ENCODE measurements around the gene BABAM1.
A peak's percentile ranks its signal among the peaks of the same experiment; 100 is the strongest.

BABAM1 gene

GRCh38 chr19:17266975-17267788, at the start of gene BABAM1:
Gene BABAM1, plus strand, starts transcription at chr19:17267443. Its CDS starts 1,364 bp downstream, at chr19:17268807.
- peak; percentile 98 for DNase-seq

DNA sequence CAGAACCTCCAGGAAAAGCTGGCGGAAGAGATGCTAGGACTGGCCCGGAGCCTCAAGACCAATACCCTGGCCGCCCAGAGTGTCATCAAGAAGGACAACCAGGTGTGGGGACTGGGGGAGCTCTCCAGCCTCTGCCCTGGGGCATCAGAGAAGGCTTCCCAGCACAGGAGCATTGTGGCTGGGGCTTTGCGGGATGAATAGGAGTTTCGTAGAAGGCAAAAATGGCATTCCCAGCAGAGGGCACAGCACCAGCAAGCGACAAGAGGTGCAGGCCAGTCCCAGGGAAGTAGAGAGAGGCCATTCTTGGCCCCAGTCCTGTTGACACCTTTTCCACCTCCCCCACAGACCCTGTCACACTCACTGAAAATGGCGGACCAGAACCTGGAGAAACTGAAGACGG, 48.0 kb upstream of the BABAM1 start:
- no peak for DNase-seq

DNA sequence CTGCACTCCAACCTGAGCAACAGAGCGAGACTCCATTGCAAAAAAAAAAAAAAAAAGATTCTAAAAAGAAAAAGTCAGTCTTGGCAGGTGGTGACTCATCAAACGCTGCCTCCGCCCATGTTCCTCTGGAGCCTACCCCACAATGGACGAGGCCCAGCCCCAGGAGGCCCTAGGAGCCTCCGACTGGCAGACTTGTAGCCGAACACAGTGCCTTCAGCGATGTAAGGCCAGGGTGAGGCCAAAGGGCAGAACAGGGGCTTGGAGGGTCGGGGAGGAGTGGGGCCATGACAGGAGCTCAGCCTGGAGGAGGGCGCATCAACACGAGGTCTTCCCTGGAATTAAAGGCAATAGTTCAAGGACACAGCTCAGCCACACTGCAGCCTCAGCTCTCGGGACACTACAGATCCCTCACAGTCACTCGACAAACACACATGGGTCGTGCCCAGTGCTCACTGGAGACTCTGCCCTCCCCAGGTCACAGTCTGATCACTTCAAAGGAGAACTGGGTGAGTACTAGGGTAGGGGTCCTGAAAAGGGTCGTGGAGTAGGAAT, 47.0 kb upstream of the BABAM1 start:
- DNase-seq: no peak

DNA sequence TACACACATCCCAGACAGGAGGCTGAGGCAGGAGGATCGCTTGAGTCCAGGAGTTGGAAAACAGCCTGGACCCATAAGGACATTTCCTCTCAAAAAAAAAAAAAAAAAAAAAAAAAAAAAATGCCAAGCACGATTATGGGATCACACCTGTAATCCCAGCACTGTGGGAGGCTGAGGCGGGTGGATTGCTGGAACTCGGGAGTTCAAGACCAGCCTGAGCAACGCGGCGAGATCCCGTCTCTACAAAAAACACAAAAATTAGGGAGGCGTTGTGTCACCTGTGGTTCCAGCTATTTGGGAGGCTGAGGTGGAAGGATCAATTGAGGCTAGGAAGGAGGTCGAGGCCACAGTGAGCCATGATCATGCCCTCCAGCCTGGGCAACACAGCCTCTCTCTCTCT, 42.2 kb upstream of the BABAM1 start:
- DNase-seq: no peak

DNA sequence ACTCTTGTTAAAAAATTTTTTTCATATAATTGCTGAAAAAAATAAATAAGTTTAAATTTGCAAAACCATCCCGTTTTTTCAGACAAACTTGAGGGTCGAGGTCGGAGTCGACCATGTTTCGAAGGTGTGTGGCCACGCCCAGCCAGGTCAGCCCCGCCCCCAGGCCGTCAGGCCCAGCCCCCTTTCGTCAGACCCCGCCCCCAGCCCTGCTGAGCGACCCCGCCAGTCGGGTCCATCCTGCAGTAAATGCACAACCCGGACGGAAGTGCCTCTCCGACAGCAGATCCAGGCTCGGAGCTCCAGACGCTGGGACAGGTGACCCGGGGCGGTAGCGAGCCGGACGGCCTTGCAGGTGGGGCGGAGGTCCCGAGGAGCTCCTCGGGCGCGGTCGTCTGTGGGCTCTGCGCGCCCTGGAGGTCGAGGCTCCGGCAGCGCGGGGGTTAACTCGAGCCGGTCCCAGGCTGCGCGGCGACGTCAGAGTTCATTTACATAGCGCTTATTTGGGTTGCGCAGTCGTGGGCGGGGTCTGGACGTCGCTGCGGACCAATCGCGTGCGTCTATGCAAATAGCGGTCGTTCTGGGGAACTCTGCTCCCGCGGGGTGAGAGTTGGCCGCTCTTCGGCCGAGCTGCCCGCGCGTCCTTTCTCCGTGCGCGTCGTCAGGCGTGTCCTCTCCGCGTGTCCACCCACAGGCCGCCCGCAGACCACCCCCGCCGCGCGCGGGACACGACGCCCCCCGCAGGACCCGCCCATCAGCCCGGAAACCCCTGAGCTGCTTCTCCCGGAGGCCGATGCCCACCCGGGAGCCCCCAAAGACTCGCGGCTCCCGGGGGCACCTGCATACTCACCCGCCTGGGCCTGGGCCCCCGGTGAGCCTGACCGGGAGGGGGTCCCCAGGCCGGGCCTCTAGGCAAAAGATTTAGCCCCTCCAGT, 41.0 kb upstream of the BABAM1 start, which contains the start of gene OCEL1:
OCEL1 (plus strand) TSS at position 225 of the 932 bp plus-strand sequence; CDS start at position 247, 22 bp downstream.
- peak; percentile 89 for DNase-seq

DNA sequence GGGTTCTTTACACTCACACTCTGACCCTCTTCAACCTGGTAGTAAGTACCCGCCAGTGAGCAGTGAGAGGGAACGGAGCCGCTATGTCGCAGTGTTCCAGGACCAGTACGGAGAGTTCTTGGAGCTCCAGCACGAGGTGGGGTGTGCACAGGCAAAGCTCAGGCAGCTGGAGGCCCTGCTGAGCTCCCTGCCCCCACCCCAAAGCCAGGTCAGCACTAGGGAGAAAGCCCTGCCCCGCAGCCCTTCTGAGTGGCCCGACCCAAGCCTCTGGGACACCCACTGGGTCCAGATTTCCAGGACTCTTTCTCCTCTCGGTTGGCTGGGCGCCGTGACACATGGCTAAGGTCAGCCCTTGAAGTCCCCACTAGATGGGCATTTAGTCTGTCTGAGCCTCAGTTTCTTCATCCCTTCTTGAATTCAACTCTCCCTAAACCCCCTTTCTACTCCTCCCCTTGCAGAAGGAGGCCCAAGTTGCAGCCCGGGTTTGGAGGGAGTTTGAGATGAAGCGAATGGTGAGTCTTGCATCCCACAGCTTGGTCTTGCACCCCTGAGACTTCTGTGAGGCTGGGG, 39.4 kb upstream of the BABAM1 start:
- DNase-seq: no peak

DNA sequence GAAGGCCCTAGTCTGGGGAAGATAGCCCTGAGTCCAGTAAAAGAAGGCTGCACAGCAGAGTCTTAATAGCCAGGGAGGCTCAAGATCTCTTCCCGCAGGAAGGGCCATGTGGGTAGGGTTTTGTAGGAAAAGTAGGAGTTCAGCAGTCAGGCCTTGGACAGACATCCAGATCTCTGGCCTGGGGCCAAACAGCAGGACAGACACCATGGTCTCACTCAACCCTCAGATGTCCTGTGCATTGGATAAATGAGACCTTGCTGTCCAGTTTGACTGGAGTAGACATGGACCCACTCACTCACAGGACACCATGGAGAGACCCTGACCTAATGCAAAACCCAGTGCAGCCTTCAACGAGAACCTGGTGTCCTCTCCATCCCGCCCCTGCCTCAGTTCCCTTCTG, 37.4 kb upstream of the BABAM1 start:
- DNase-seq: no peak

GRCh38 chr19:17232258-17232657, 35.0 kb upstream of the BABAM1 start:
- no peak for DNase-seq

DNA sequence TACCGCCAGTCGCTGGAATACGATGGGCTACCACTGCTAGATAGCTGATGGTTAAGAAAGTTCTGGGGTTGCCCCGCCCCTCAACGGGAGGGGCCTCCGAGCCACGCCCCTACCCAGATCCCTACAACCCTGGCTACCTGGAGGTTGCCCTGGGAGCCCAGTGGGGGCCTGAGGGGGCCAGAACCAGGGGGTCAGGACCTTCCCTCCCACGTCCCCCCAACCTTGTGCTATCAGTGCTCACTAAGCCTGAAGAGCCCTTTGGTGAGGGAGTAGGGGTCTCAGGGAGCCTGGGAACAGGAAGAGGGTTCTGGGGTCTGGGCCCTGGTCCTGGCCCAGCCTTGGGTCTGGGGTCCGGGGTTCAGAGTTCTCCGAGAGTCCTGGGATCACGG, 32.3 kb upstream of the BABAM1 start:
- no peak for DNase-seq

- peak; percentile 4 for DNase-seq
Observed at GRCh38 chr19:17235300-17235970, 31.8 kb upstream of the BABAM1 start.

GRCh38 chr19:17235971-17236777, 31.1 kb upstream of the BABAM1 start:
- DNase-seq: peak; percentile 6

DNA sequence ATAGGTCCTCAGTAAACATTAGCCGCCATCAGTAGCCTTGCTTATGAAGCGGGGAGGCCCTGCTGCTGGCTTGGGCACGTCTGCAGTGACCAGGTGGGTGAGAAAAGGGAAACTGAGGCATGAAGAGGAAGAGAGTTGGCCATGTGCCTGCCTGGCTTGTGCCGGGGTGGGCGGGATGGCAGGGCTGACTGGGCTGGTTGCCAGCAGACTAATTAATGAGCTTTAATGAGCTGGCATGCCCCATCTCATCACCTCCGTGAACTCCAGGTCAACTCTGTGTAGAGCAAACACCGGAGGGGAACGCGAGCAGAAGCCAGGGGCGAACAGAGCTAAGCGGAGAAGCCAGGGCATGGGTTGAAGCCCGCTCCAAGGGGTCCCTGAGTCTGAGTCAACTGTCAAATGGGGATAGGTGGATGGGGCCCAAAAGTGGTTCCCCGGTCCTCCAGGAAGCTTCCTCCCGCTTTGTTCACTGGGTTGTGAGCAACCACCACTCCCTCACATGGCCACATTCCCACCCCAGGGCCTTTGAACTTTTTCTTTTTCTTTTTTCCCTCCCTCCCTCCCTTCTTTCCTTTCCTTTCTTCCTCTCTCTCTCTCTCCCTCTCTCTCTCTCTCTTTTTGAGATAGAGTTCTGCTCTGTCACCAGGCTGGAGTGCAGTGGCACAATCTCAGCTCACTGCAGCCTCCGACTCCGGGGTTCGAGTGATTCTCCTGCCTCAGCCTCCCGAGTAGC, 30.3 kb upstream of the BABAM1 start:
- DNase-seq: no peak

DNA sequence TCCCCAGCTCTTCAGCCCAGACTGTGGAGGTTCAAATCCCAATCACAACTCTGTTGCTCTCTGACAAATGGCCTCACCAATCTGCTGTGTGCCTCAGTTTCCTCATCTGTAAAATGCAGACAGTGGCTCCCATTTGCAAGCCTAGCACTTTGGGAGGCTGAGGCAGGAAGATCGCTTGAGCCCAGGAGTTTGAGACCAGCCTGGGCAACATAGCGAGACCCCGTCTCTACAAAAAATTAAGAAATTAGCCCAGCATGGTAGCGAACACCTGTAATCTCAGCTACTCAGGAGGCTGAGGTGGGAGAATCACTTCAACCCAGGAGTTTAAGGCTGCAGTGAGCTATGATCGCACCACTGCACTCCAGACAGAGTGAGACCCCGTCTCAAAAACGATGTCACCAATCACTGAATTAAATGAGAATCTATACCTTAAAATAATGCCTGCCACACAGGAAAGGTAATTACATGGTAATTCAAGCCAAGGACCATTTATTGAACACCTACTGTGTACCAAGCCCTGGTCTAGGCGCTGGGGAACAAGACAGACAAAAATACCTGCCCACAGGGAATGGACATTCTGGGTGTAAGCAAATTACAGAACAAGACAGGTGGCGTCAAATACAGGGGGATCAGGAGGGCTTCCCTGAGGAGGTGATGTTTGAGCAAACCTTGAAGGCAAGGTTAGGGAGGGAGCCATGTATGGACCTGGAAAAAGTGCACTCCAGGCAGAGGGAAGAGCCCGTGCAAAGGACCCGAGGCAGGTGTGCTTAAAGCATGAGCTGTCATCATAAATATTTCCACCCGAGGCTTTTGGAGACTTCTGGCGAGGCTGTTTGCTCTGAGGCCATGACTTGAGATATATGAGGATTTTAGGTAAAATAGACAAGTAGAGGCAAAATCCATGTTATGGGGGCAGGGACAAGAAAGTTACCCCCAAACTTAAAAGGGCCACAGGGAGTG, 29.2 kb upstream of the BABAM1 start:
- DNase-seq: no peak

- no peak for DNase-seq
Observed at GRCh38 chr19:17240062-17240752, 27.0 kb upstream of the BABAM1 start.

GRCh38 chr19:17240826-17241399, 26.3 kb upstream of the BABAM1 start:
- no peak for DNase-seq

DNA sequence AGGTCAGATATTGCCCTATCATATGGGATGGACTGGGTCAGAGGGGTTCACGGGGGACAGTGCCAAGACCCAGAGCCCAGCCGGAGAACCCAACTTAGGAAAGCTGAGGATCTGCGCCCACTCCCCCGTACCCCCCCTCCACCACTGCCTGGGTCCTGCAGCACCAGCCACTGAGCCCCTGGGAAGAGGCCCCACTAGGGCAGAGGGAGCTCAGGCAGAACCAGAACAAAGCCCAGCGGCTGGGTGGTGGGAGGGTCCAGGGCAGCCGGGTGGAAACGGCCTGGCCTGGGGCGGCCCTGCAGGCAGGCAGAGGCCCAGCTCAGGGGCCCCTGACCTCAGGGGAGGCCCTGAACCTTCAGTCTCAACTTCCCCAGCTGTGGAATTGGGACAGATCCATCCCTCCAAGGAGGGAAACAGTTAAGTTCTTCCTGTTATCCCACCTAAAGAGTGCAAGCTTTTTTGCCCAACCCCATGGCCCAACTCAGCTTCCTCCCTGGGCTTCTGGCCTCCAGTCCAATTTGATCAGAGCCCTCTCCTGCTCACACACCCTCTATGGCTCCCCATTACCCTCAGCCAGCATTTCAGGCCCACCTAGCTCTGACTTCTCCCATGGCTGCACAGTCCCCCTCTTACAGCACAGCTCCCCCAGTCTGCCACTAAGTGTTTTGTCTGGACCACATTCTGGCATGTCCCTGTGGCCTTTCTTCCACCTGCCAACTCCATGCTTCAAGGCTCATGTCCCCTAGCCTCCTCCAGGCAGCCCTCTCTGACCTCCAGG, 24.6 kb upstream of the BABAM1 start:
- no peak for DNase-seq

DNA sequence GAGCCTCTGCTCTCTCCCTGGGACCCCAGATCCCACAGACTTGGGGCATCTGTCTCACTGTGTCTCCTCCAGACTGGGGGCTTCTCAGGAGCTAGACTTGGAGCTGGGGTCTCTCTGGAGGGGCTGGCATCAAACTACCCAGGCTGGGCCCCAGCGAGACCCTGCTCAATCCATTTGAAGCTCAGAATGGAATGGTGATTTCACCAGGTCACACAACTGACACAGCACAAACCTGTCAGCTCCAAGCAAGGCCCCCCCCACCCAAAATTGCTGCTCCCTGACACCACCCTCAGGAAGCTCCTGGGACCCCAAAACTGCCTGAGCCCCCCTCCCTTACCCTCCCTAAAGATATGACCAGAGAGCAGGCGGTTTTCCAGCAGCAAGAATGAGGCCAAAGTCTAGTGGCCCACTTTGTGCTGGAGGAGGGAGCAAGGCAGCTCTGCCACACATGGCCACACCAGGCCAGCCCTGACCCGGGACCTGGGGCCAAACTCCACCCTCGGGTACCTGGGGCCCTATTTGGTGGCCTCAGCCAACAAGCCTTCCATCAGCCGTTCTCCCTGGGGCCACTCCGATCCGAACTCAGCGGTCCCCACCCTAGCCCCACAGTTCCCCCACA, 23.9 kb upstream of the BABAM1 start:
- no peak for DNase-seq
